ENCODE results near the gene TMED4. TPM values are rescaled to one million over a fixed set of nuclear protein-coding genes. Genes with fewer than 3 reads are reported as not detected.
A peak's percentile ranks its signal among the peaks of the same experiment; 100 is the strongest.
"Not testable (repeated sequence)": the region's sequence is repeated elsewhere in the genome, so short reads cannot be mapped to it uniquely, and the experiment has no call there.

The TMED4 gene
- total and polyA plus RNA-seq, 8 donors, result 13.4 to 235 (median 82.3) TPM

DNA sequence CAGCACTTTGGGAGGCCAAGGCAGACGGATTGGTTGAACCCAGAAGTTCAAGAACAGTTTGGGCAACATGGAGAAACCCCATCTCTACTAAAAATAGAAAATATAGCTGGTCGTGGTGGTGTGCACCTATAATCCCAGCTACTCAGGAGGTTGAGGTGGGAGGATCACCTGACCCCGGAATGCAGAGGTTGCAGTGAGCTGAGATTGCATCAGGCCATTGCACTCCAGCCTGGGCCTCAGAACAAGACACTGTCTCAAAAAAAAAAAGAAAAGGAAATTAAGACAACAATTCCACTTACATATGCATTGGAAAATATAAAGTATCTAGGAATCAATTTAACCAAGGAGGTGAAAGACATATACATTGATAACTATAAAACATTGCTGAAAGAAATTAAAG, 17.2 kb upstream of the TMED4 start:
- Histone ChIP-seq H3K9me3 (no peaks in the 10 kb centered on the region), H3K36me3 (no peaks in the 10 kb centered on the region), H3K27ac (no peak overlapping the region), H3K4me3 (no peak overlapping the region), H3K4me1 (no peaks in the 10 kb centered on the region), H3K27me3 (no peaks in the 10 kb centered on the region)
- intact Hi-C loops (cut with DNase I; ENCODE audit: low total_unique reads), result loop anchor here (10.0 kb wide), 1 partner anchor 256 kb away; no protein-coding TSS in a partner anchor
- TF ChIP-seq, protein P1, sequence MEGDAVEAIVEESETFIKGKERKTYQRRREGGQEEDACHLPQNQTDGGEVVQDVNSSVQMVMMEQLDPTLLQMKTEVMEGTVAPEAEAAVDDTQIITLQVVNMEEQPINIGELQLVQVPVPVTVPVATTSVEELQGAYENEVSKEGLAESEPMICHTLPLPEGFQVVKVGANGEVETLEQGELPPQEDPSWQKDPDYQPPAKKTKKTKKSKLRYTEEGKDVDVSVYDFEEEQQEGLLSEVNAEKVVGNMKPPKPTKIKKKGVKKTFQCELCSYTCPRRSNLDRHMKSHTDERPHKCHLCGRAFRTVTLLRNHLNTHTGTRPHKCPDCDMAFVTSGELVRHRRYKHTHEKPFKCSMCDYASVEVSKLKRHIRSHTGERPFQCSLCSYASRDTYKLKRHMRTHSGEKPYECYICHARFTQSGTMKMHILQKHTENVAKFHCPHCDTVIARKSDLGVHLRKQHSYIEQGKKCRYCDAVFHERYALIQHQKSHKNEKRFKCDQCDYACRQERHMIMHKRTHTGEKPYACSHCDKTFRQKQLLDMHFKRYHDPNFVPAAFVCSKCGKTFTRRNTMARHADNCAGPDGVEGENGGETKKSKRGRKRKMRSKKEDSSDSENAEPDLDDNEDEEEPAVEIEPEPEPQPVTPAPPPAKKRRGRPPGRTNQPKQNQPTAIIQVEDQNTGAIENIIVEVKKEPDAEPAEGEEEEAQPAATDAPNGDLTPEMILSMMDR (IDR thresholded peaks at IDR 0.05), result no peak
- TF ChIP-seq EP300 (IDR thresholded peaks at IDR 0.05) (no peak), POLR2A (IDR thresholded peaks at IDR 0.05) (no peak), POLR2AphosphoS5 (IDR thresholded peaks at IDR 0.05) (no peak)
- 64 to 74% (median 71%) methylated on average over 3 of the region's 3 CpGs for WGBS, 5 donors
- no peak for DNase-seq

DNA sequence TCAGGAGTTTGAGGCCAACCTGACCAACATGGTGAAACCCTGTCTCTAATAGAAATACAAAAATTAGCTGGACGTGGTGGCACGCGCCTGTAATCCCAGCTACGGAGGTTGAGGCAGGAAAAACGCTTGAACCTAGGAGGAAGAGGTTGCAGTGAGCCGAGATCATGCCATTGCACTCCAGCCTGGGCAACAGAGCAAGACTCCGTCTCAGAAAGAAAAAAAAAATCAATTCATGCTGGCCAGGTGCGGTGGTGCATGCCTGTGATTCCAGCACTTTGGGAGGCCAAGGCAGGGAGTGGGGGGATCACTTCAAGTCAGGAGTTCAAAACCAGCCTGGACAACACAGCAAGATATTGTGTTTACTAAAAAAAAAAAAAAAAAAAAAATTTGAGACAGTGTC, 15.2 kb upstream of the TMED4 start:
- not testable (repeated sequence) for H3K4me1 ChIP-seq, H3K27ac ChIP-seq, H3K36me3 ChIP-seq, H3K27me3 ChIP-seq, H3K9me3 ChIP-seq, DNase-seq, H3K4me3 ChIP-seq
- intact Hi-C loops (cut with DNase I; ENCODE audit: low total_unique reads), result loop anchor here (10.0 kb wide), 1 partner anchor 258 kb away; no protein-coding TSS in a partner anchor
- 92 to 94% (median 92%) methylated on average over 8 of the region's 8 CpGs for WGBS, 5 donors

DNA sequence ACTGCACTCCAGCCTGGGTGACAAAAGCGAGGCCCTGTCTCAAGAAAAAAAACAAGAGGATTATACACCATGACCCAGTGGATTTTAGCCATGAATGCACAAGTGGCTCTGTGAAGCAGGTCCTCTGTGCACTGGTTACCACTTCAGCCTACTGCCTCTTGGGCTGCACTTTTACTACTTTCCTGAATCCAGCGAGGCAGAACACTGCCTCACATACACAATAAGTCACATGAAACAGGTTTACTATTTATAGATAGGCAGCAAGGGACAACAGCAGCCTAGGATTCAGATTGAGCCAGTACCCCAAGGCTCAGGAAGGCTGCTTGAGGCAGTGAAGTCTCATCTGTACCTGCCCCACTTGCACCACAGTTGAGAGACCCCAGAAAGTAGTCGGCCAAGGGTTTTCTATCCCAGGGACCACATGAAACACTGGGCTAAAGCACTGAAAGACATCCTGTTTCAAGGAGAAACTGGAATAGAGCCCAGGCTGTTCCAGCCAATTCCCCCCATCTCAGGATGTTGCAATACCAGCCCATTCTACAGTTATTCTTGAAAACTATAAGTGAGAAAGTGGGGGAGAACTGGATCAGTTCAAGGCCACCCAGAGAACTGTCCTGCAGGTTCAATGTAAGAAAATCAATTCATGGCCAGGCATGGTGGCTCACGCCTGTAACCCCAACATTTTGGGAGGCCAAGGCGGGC, 14.1 kb upstream of the TMED4 start:
- H3K4me1 ChIP-seq, result no peaks in the 10 kb centered on the region
- intact Hi-C loops (cut with DNase I; ENCODE audit: low total_unique reads), result loop anchor here (10.0 kb wide), 1 partner anchor 259 kb away; no protein-coding TSS in a partner anchor
- no peaks in the 10 kb centered on the region for H3K9me3 ChIP-seq
- no peak for DNase-seq
- TF ChIP-seq POLR2AphosphoS5 (IDR thresholded peaks at IDR 0.05), result no peak
- H3K27me3 ChIP-seq, result no peaks in the 10 kb centered on the region
- H3K4me3 ChIP-seq, result no peak overlapping the region
- no peaks in the 10 kb centered on the region for H3K36me3 ChIP-seq
- 68 to 77% (median 74%) methylated on average over 5 of the region's 5 CpGs for WGBS, 5 donors
- H3K27ac ChIP-seq, result no peak overlapping the region

DNA sequence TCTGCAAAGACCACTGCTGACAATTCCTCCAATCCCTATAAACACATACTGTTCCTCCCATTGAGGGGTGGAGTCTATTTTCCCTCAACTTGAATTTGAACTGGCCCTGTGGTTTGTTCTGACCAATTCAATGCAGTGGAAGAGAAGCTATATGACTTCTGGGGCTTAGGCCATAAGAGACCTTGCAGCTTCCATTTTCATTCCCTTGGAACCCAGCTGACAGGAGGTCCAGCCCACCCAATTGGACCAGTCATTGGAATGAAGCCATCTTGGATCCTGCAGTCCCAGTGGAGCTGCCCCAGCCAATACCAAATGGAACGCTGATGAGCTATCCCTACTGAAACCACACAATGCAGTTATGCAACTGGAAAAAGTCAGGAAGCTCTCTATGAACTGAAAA, 8.9 kb upstream of the TMED4 start:
- H3K27ac ChIP-seq, result no peak overlapping the region
- H3K36me3 ChIP-seq, result no peaks in the 10 kb centered on the region
- WGBS, 5 donors, result 88 to 96% (median 93%) methylated on average over 1 of the region's 1 CpG
- no peak overlapping the region for H3K4me3 ChIP-seq
- H3K27me3 ChIP-seq, result no peaks in the 10 kb centered on the region
- no peaks in the 10 kb centered on the region for H3K9me3 ChIP-seq
- peaks cover 0 to 6% (median 6%) of the 10 kb centered on the region in 4 donors for H3K4me1 ChIP-seq
- intact Hi-C loops (cut with DNase I; ENCODE audit: low total_unique reads), result loop anchor here (5.0 to 10.0 kb wide), 2 partner anchors 264 to 326 kb away; no protein-coding TSS in a partner anchor
- no peak for DNase-seq
- TF ChIP-seq POLR2AphosphoS5 (IDR thresholded peaks at IDR 0.05) (no peak), POLR2A (IDR thresholded peaks at IDR 0.05) (no peak), EP300 (IDR thresholded peaks at IDR 0.05) (no peak)
- TF ChIP-seq, protein P1 (IDR thresholded peaks at IDR 0.05), result no peak

GRCh38 chr7:44587843-44588711, 6.0 kb upstream of the TMED4 start:
- peaks cover 0 to 9% (median 8%) of the 10 kb centered on the region in 4 donors for H3K4me1 ChIP-seq
- TF ChIP-seq POLR2A (IDR thresholded peaks at IDR 0.05) (no peak), POLR2AphosphoS5 (IDR thresholded peaks at IDR 0.05) (no peak)
- TF ChIP-seq, protein P1 (IDR thresholded peaks at IDR 0.05), result peak in 5 of 7 experiments; percentile 15 to 72 (median 41)
- WGBS, 5 donors, result 10 to 19% (median 13%) methylated on average over 6 of the region's 6 CpGs
- intact Hi-C loops (cut with DNase I; ENCODE audit: low total_unique reads), result no loop called here
- H3K4me3 ChIP-seq, result no peak overlapping the region
- peak; percentile 54 to 84 for DNase-seq
- H3K9me3 ChIP-seq, result no peaks in the 10 kb centered on the region
- H3K27ac ChIP-seq, result no peak overlapping the region
- no peaks in the 10 kb centered on the region for H3K27me3 ChIP-seq
- no peaks in the 10 kb centered on the region for H3K36me3 ChIP-seq
